ENCODE data around the gene PFDN6.

DNA sequence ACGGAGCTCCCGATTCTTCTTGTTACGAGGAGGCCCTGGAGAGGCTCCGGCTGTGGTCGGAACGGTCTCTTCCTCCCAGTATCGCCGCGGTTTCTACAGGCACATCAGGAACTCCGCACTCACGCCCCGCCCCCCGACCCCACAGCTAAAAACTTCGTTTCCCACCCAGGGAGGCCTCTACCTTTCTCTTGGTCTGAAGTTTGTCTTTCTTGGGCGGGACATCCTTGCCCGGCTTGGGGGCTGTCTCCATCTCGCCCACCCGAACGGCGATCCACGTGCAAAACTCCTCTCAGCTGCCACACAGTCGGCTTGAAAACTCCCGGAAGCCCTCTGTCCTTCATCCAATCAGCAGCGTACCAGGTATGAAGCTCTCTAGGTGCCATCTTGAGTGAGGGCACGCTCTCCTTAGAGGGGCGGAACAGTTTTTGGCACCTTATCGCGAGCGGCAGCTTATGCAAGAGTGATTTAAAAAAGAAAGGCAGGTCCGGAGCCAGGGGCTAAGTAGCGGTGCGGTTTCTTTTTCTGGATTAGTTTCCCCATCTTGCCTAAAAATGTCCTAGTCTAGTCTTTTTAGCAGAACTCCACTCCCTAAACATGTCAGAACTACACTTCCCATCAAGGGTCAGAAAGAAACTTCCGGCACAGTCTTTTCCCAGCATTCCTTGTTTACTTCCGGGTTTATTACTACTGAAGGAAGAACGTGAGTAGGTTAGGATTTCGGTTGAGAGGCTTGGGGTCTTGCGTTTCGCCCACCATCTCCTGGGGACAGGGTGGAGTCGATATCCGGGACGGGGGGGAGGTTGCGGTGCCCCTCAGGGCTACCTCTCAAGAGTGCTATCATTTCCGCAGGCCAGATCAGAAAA is at the start of gene PFDN6, which contains the start of gene WDR46:
- TF ChIP-seq, protein P1, sequence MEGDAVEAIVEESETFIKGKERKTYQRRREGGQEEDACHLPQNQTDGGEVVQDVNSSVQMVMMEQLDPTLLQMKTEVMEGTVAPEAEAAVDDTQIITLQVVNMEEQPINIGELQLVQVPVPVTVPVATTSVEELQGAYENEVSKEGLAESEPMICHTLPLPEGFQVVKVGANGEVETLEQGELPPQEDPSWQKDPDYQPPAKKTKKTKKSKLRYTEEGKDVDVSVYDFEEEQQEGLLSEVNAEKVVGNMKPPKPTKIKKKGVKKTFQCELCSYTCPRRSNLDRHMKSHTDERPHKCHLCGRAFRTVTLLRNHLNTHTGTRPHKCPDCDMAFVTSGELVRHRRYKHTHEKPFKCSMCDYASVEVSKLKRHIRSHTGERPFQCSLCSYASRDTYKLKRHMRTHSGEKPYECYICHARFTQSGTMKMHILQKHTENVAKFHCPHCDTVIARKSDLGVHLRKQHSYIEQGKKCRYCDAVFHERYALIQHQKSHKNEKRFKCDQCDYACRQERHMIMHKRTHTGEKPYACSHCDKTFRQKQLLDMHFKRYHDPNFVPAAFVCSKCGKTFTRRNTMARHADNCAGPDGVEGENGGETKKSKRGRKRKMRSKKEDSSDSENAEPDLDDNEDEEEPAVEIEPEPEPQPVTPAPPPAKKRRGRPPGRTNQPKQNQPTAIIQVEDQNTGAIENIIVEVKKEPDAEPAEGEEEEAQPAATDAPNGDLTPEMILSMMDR (IDR thresholded peaks at IDR 0.05) = no peak
- TF ChIP-seq POLR2A (IDR thresholded peaks at IDR 0.05) = no peak
